A673 (cell line): ENCODE data around the gene RSRP1.

ENCODE experiments used
- CTCF ChIP-seq: fragments of 300-800, 200-600 bp; sonication (generic); conservative IDR thresholded peaks from 2 replicates; pipeline ENCODE4 v1.5.1; 2017; ENCODE audit warnings: low read depth, mild to moderate bottlenecking, antibody characterized with exemption, low read length, moderate library complexity, mixed read lengths
- EZH2 ChIP-seq: fragments of 200-600 bp; sonication (generic); IDR thresholded peaks from 2 replicates; pipeline ENCODE4 v1.6.1; 2017; ENCODE audit warnings: borderline replicate concordance, low read depth, mild to moderate bottlenecking, mixed read lengths, antibody characterized with exemption, low read length; ENCODE audit not compliant: poor library complexity, severe bottlenecking

GRCh38 chr1:25193229-25193628 is 54.0 kb downstream of the RSRP1 start:
- TF ChIP-seq CTCF (no peak), EZH2 (no peak)
